IMR-90 (cell line): Measurements from ENCODE around the gene PRSS33. TPM values are rescaled to one million over a fixed set of nuclear protein-coding genes. Genes with fewer than 3 reads are reported as not detected.

Source experiments
- ATAC-seq: fragments of 200-7000 bp; cut with Tn5 transposase; 2 replicates; pipeline ENCODE4 v1.9.1; 2020; ENCODE audit warnings: low read depth, mild to moderate bottlenecking, moderate library complexity
- BruUV-seq: library from RNA; stranded (reverse); fragments of 400-500 nt; replicated peaks from 2 replicates; lab custom pipeline; 2021; lab: Mats Ljungman, UMichigan
- CTCF ChIA-PET: fragments of 300-600 bp; formaldehyde crosslinking; extraction: SDS; loops from one replicate; lab custom pipeline; 2021; ENCODE audit warnings: antibody characterized with exemption; lab: Yijun Ruan, JAX
- POLR2A ChIA-PET: fragments of 300-600 bp; sonication (Branson Sonifier 250); formaldehyde crosslinking; loops from one replicate; lab custom pipeline; 2022; ENCODE audit warnings: antibody characterized with exemption; ENCODE audit not compliant: unreplicated experiment; lab: Charles Lee
- DNase-seq: peaks from one replicate; pipeline ENCODE4 v3.0.0; 2013
- H2AFZ ChIP-seq: replicated peaks from 2 replicates; pipeline ENCODE3; 2013; ENCODE audit warnings: low read length, mild to moderate bottlenecking; ENCODE audit not compliant: poor library complexity
- H2AK5ac ChIP-seq: 2 replicates; pipeline ENCODE4 v1.6.1; 2013; ENCODE audit warnings: low read depth, low read length, inconsistent platforms
- H2AK9ac ChIP-seq: replicated peaks from 2 replicates; pipeline ENCODE3; 2013; ENCODE audit warnings: mild to moderate bottlenecking, low read depth, low read length, moderate library complexity; ENCODE audit not compliant: poor library complexity
- H2BK120ac ChIP-seq: 2 replicates; pipeline ENCODE4 v1.6.1; 2013; ENCODE audit warnings: low read depth, low read length, inconsistent platforms
- H2BK15ac ChIP-seq: 3 replicates; pipeline ENCODE4 v1.6.1; 2013; ENCODE audit warnings: low read depth, low read length, inconsistent platforms
- H2BK20ac ChIP-seq: 2 replicates; pipeline ENCODE4 v1.6.1; 2013; ENCODE audit warnings: low read depth, mild to moderate bottlenecking, inconsistent platforms, low read length, moderate library complexity
- H2BK5ac ChIP-seq: 2 replicates; pipeline ENCODE4 v1.6.1; 2013; ENCODE audit warnings: mild to moderate bottlenecking, low read depth, low read length, inconsistent platforms; ENCODE audit not compliant: poor library complexity, severe bottlenecking
- H3K14ac ChIP-seq: replicated peaks from 2 replicates; pipeline ENCODE4 v1.6.1; 2013; ENCODE audit warnings: low read depth, low read length, inconsistent platforms
- H3K18ac ChIP-seq: 2 replicates; pipeline ENCODE4 v1.6.1; 2013; ENCODE audit warnings: low read depth, low read length, control low read depth
- H3K23ac ChIP-seq: 2 replicates; pipeline ENCODE4 v1.6.1; 2013; ENCODE audit warnings: low read depth, low read length, inconsistent platforms
- H3K27ac ChIP-seq: 2 replicates; pipeline ENCODE4 v1.5.1; 2013; ENCODE audit warnings: mild to moderate bottlenecking, control low read depth, low read length; ENCODE audit not compliant: insufficient read depth
- H3K27me3 ChIP-seq: 2 replicates; pipeline ENCODE4 v1.6.1; 2013; ENCODE audit warnings: low read length; ENCODE audit not compliant: control insufficient read depth, insufficient read depth
- H3K36me3 ChIP-seq: 2 replicates; pipeline ENCODE4 v1.6.1; 2013; ENCODE audit warnings: low read length, mixed read lengths; ENCODE audit not compliant: control insufficient read depth, insufficient read depth
- H3K4ac ChIP-seq: 2 replicates; pipeline ENCODE4 v1.6.1; 2013; ENCODE audit warnings: low read depth, low read length, inconsistent platforms
- H3K4me1 ChIP-seq: 2 replicates; pipeline ENCODE4 v1.6.1; 2013; ENCODE audit warnings: low read length, mixed read lengths; ENCODE audit not compliant: control insufficient read depth, insufficient read depth
- H3K4me2 ChIP-seq: 2 replicates; pipeline ENCODE4 v1.6.1; 2013; ENCODE audit warnings: low read depth, mild to moderate bottlenecking, control low read depth, low read length, moderate library complexity
- H3K4me3 ChIP-seq: 2 replicates; pipeline ENCODE4 v1.5.1; 2013; ENCODE audit warnings: low read depth, mild to moderate bottlenecking, control low read depth, low read length, moderate library complexity; ENCODE audit not compliant: insufficient read depth
- H3K56ac ChIP-seq: 2 replicates; pipeline ENCODE4 v1.6.1; 2013; ENCODE audit warnings: low read length, inconsistent platforms; ENCODE audit not compliant: insufficient read depth; ENCODE audit errors: extremely low read depth
- H3K79me1 ChIP-seq, 2 experiments: 2 replicates each; pipeline ENCODE4 v1.6.1; 2013; ENCODE audit warnings: low read length in 2 of 2, inconsistent platforms in 1 of 2, low read depth in 1 of 2
- H3K9ac ChIP-seq: 2 replicates; pipeline ENCODE4 v1.6.1; 2013; ENCODE audit warnings: low read depth, low read length, control low read depth
- H3K9me1 ChIP-seq: 2 replicates; pipeline ENCODE4 v1.6.1; 2013; ENCODE audit warnings: low read length, inconsistent platforms; ENCODE audit not compliant: insufficient read depth
- H3K9me3 ChIP-seq: 2 replicates; pipeline ENCODE4 v1.6.1; 2013; ENCODE audit warnings: low read length; ENCODE audit not compliant: control insufficient read depth, insufficient read depth
- H4K20me1 ChIP-seq: 2 replicates; pipeline ENCODE4 v1.6.1; 2013; ENCODE audit warnings: low read length, inconsistent platforms; ENCODE audit not compliant: insufficient read depth
- H4K5ac ChIP-seq: 2 replicates; pipeline ENCODE4 v1.6.1; 2013; ENCODE audit warnings: mild to moderate bottlenecking, low read depth, low read length, control low read depth
- H4K8ac ChIP-seq, 2 experiments: 2 replicates each; pipeline ENCODE4 v1.6.1; 2013; ENCODE audit warnings: low read depth in 2 of 2, low read length in 2 of 2, control low read depth in 1 of 2, inconsistent platforms in 1 of 2
- H4K91ac ChIP-seq: 2 replicates; pipeline ENCODE4 v1.6.1; 2013; ENCODE audit warnings: low read depth, low read length, inconsistent platforms; ENCODE audit not compliant: insufficient read depth
- BHLHE40 ChIP-seq: fragments of 150-350 bp; IDR thresholded peaks from 2 replicates; pipeline ENCODE4 v1.6.1; 2016; ENCODE audit warnings: mild to moderate bottlenecking, low read depth, low read length
- CEBPB ChIP-seq: IDR thresholded peaks from 2 replicates; pipeline ENCODE4 v1.6.1; 2012; ENCODE audit warnings: low read depth, low read length, improper control_type of control experiment
- CHD1 ChIP-seq: IDR thresholded peaks from 2 replicates; pipeline ENCODE4 v1.6.1; 2012; ENCODE audit warnings: low read depth, low read length, improper control_type of control experiment
- CTCF ChIP-seq: conservative IDR thresholded peaks from 2 replicates; pipeline ENCODE4 v1.5.1; 2012; ENCODE audit warnings: mild to moderate bottlenecking, low read depth, low read length, improper control_type of control experiment
- ELK1 ChIP-seq: fragments of 150-350 bp; IDR thresholded peaks from 2 replicates; pipeline ENCODE4 v1.6.1; 2016; ENCODE audit warnings: low read depth, mild to moderate bottlenecking, low read length, moderate library complexity, borderline replicate concordance
- FOS ChIP-seq: fragments of 150-350 bp; IDR thresholded peaks from 2 replicates; pipeline ENCODE4 v1.6.1; 2016; ENCODE audit warnings: low read depth, low read length
- MAFK ChIP-seq: IDR thresholded peaks from 2 replicates; pipeline ENCODE4 v1.6.1; 2012; ENCODE audit warnings: low read depth, low read length, improper control_type of control experiment
- MAZ ChIP-seq: IDR thresholded peaks from 2 replicates; pipeline ENCODE4 v1.6.1; 2012; ENCODE audit warnings: low read depth, mild to moderate bottlenecking, low read length, improper control_type of control experiment, moderate library complexity, borderline replicate concordance
- MXI1 ChIP-seq: IDR thresholded peaks from 2 replicates; pipeline ENCODE4 v1.6.1; 2012; ENCODE audit warnings: low read depth, mild to moderate bottlenecking, low read length, moderate library complexity, borderline replicate concordance
- POLR2A ChIP-seq: IDR thresholded peaks from 2 replicates; pipeline ENCODE4 v1.6.1; 2012; ENCODE audit warnings: mild to moderate bottlenecking, low read depth, low read length
- RCOR1 ChIP-seq: IDR thresholded peaks from 2 replicates; pipeline ENCODE4 v1.6.1; 2012; ENCODE audit warnings: mild to moderate bottlenecking, low read length, improper control_type of control experiment; ENCODE audit not compliant: insufficient replicate concordance
- RFX5 ChIP-seq: IDR thresholded peaks from 2 replicates; pipeline ENCODE4 v1.8.0; 2012; ENCODE audit warnings: low read depth, mild to moderate bottlenecking, low read length, moderate library complexity
- SMC3 ChIP-seq: fragments of 150-350 bp; IDR thresholded peaks from 2 replicates; pipeline ENCODE4 v1.6.1; 2016; ENCODE audit warnings: low read depth, mild to moderate bottlenecking, antibody characterized with exemption, low read length, moderate library complexity
- WGBS, 2 experiments: methylation state at CpG; one replicate each; pipeline versions ENCODE4 v1.1.5 to v1.1.7; 2013; ENCODE audit warnings: missing lambda C conversion rate in 2 of 2; ENCODE audit not compliant: insufficient read length in 1 of 2; ENCODE audit errors: extremely low coverage in 2 of 2; 5-methylcytosine and 5-hydroxymethylcytosine counted together
- dilution Hi-C: fragments of 300-500 bp; cut with HindIII; formaldehyde crosslinking; loops from one replicate; pipeline ENCODE4 v1.14.3; 2018; ENCODE audit warnings: low sequenced_read_pairs; ENCODE audit not compliant: unreplicated experiment
- in situ Hi-C: fragments of 300-500 bp; cut with MboI; formaldehyde crosslinking; loops from 3 replicates; pipeline ENCODE4 v1.14.3; 2019; ENCODE audit warnings: low sequenced_read_pairs, inconsistent platforms, mixed read lengths
- intact Hi-C: fragments of 100-400 bp; cut with micrococcal nuclease; formaldehyde crosslinking; loops from 2 replicates; pipeline ENCODE4 v1.10.0; 2022
- polyA plus RNA-seq, 3 experiments: library from polyadenylated mRNA; depleted of rRNA; stranded (reverse); fragments of >200 nt; gene quantifications; 2 replicates each; pipeline ENCODE4 v1.2.3, GENCODE V29; 2012; ENCODE audit warnings: low replicate concordance in 1 of 3
- total RNA-seq: library from RNA; depleted of rRNA; stranded (reverse); fragments of >200 nt; gene quantifications from 2 replicates; pipeline ENCODE4 v1.2.3, GENCODE V29; 2012

The PRSS33 gene
- total and polyA plus RNA-seq, 2 of the 4 experiments (the other 2 are of a cell fraction): not detected

- dilution Hi-C loops (no loop called here), in situ Hi-C loops (no loop called here), intact Hi-C loops (no loop called here)
- POLR2A ChIA-PET: no interaction called here
- no peak overlapping the region for H3K27ac ChIP-seq
- DNase-seq: no peak
- H3K36me3 ChIP-seq: no peaks in the 10 kb centered on the region
- no peaks in the 10 kb centered on the region for H4K20me1 ChIP-seq
- no peaks in the 10 kb centered on the region for H3K9me3 ChIP-seq
- H2AK5ac ChIP-seq: no peak overlapping the region
- WGBS, 2 experiments: 87% methylated on average over 8 of the region's 14 CpGs; no CpG with 5 or more reads in 1 of the 2 experiments
- TF ChIP-seq RCOR1: no peak
- TF ChIP-seq ELK1: no peak
- no peak for TF ChIP-seq BHLHE40
- no peak for TF ChIP-seq CEBPB
- no peak for TF ChIP-seq CHD1
- TF ChIP-seq MAZ: no peak
- no peak for TF ChIP-seq CTCF
- no peak for TF ChIP-seq MAFK
- TF ChIP-seq SMC3: no peak
- TF ChIP-seq RFX5: no peak
- no peak for TF ChIP-seq MXI1
- TF ChIP-seq POLR2A: no peak
- no peak for TF ChIP-seq FOS
- H2BK15ac ChIP-seq: no peak overlapping the region
- H3K4ac ChIP-seq: no peak overlapping the region
- H4K8ac ChIP-seq: no peak overlapping the region
- no peak overlapping the region for H3K4me3 ChIP-seq
- no peak overlapping the region for H2AFZ ChIP-seq
- H2BK5ac ChIP-seq: no peak overlapping the region
- H3K23ac ChIP-seq: no peak overlapping the region
- no peak overlapping the region for H3K9ac ChIP-seq
- BruUV-seq: no TSS peak
- peaks cover 56% of the 10 kb centered on the region for H3K27me3 ChIP-seq
- no peak overlapping the region for H4K91ac ChIP-seq
- no peak overlapping the region for H3K56ac ChIP-seq
- no peak overlapping the region for H2BK120ac ChIP-seq
- H3K4me2 ChIP-seq: no peak overlapping the region
- no peak overlapping the region for H4K5ac ChIP-seq
- no peaks in the 10 kb centered on the region for H3K4me1 ChIP-seq
- CTCF ChIA-PET: no interaction called here
- no peak overlapping the region for H3K18ac ChIP-seq
- no peaks in the 10 kb centered on the region for H3K79me1 ChIP-seq
- ATAC-seq: no peak
- H2AK9ac ChIP-seq: no peak overlapping the region
- H3K14ac ChIP-seq: no peak overlapping the region
- no peaks in the 10 kb centered on the region for H3K9me1 ChIP-seq
- H2BK20ac ChIP-seq: no peak overlapping the region
These were observed 40.6 kb upstream of the PRSS33 start for GRCh38 chr16:2827831-2828520.
